GM21529 (cell line): Measurements from ENCODE around the gene PDP2.
"Not testable (repeated sequence)": the region's sequence is repeated elsewhere in the genome, so short reads cannot be mapped to it uniquely, and the experiment has no call there.

Source experiments
- ATAC-seq: cut with Tn5 transposase; IDR thresholded peaks from one replicate; pipeline ENCODE4 v1.9.1; 2021; ENCODE audit not compliant: unreplicated experiment

Gene PDP2

DNA sequence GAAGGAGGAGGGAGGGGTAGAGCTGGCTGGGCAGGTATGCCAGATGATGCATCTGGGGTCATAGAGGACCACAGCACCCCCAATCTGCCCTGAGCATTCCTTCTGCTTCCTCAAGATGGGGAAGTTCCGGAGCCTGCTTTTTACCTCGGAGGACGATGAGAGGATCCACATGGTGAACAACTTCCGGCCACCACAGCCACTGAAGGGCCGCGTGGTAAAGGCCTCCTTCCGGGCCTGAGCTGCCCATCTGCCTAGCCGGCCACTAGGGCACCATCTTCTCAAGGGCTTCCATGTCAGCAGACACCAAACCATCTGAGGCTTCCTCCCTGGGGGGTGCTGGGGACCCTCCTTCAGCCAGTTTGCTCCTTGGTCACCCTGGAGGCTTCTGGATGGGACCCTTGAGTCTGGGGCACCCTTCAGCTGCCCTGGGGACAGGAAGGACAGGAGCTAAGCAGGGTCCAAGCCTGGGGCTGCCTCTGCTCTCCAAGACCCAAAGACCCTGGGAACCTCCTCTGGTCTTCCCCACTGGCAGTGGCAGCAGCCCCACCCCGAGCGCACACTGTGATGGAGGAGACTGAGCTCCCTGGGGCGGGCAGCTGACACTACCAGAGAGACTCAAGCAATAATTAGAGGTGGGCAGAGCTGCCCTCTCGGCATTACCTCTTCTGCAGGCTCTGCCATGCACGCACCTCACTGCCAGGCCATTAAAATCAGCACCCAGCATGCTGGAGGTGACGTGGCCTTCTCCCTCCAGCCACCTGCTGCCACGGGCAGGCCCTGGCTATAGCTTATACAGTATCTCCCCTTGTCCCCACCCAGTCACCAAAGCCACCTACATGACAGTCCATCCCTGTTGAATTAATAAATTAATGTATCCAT lies 26.8 kb upstream of the PDP2 start:
- ATAC-seq: no peak

- ATAC-seq: no peak
Observed at GRCh38 chr16:66856184-66856730, 24.1 kb upstream of the PDP2 start.

- no peak for ATAC-seq
Observed at GRCh38 chr16:66856801-66857200, 23.5 kb upstream of the PDP2 start.

GRCh38 chr16:66857437-66857836 lies 22.9 kb upstream of the PDP2 start:
- ATAC-seq: no peak

DNA sequence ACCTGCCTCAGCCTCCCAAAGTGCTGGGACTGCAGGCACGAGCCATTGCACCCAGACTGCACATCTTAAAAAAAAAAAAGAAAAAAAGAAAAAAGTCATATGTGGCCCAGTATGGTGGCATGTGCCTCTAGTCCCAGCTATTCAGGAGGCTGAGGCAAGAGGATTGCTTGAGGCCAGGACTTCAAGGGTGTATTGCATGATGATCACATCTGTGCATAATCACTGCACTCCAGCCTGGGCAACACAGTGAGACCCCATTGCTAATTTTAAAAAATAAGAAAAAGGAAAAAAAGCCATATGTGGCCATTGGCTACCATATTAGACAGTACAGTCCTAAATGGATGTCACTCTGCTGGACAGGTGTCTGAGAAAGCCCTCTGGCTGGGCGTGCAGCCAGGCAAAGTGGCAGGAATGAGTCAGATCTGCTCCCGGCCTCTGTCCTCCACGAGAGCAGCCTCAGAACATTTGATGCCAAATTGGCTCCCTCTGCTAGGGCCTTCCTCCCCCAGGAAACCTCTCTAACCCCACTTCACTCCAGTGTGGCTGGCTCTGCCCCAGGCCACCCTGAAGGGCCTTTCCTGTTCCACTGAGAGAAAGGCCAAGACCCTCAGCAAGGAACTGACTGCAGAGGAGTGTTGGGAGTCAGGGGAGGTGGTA lies 21.4 kb upstream of the PDP2 start:
- ATAC-seq: peak; percentile 69

GRCh38 chr16:66859397-66860068 lies 20.8 kb upstream of the PDP2 start:
- ATAC-seq: no peak

DNA sequence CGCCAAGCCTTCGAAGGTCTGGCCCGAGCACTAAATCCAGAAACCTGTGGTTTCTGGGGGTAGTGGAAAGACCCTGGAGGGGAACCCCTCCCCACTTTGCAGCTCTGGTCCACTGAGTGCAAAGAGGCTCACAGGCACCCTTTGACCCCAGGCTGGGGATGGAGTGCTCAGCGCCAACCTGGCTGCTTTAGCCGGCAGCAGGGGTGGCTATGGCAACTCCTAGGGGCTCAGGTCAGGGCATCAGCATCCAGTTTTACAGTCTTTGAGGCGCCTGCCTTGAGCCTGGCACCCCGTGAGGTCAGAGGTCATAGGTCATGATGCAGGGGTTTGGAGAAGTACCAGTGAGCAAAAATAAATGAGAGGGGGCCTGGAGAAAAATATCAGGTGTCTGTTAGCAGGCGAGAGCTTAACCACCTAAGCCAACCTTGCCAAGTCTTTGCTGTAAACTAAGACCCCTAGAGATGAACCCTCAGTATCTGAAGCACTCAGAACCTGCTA lies 18.2 kb upstream of the PDP2 start:
- no peak for ATAC-seq

GRCh38 chr16:66863707-66864106 lies 16.6 kb upstream of the PDP2 start:
- ATAC-seq: no peak

DNA sequence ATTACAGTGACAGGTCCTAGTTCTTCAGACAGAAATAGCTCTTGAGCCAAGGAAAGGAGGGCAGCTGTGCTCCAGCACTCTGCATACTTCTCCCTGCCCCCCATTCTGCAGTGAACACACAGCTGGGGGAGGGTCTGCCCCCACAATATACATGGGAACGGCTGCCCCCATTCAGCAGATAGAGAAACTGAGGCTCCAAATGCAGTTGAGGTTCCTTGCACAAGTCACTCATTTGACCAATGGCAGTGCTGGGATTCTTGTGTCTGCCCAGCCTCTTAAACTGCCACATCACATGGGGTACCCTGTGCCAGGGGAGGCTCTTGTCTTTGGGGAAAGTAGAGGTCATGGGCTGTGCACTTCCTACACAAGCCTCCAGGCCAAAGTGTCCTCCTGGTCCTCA lies 10.9 kb upstream of the PDP2 start:
- no peak for ATAC-seq

DNA sequence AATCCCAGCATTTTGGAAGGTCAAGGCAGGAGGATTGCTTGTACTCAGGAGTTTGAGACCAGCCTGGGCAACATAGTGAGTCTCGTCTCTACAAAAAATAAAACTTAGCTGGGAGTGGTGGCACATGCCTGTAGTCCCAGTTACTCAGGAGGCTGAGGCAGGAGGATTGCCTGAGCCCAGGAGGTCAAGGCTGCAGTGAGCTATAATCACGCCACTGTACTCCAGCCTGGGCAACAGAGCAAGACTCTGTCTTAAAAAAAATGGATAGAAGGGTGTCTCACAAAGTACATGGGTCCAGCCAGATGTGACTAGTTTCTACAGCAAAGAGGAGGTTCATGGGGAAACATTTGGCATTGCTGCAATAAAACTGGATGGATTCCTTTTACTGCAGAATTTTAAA lies 9.0 kb upstream of the PDP2 start:
- ATAC-seq: not testable (repeated sequence)

- no peak for ATAC-seq
Observed at GRCh38 chr16:66871840-66872239, 8.5 kb upstream of the PDP2 start.

GRCh38 chr16:66872559-66872942 lies 7.8 kb upstream of the PDP2 start:
- ATAC-seq: no peak

GRCh38 chr16:66872943-66873684 lies 7.2 kb upstream of the PDP2 start:
- ATAC-seq: peak; percentile 78

GRCh38 chr16:66873685-66874055 lies 6.6 kb upstream of the PDP2 start:
- no peak for ATAC-seq

- no peak for ATAC-seq
Observed at GRCh38 chr16:66874079-66874775, 6.1 kb upstream of the PDP2 start.

GRCh38 chr16:66878067-66878466 lies 2.2 kb upstream of the PDP2 start:
- no peak for ATAC-seq

GRCh38 chr16:66881014-66881417 lies 701 bp downstream of the PDP2 start:
- ATAC-seq: no peak

- ATAC-seq: no peak
Observed at GRCh38 chr16:66881560-66881959, 1.2 kb downstream of the PDP2 start.

DNA sequence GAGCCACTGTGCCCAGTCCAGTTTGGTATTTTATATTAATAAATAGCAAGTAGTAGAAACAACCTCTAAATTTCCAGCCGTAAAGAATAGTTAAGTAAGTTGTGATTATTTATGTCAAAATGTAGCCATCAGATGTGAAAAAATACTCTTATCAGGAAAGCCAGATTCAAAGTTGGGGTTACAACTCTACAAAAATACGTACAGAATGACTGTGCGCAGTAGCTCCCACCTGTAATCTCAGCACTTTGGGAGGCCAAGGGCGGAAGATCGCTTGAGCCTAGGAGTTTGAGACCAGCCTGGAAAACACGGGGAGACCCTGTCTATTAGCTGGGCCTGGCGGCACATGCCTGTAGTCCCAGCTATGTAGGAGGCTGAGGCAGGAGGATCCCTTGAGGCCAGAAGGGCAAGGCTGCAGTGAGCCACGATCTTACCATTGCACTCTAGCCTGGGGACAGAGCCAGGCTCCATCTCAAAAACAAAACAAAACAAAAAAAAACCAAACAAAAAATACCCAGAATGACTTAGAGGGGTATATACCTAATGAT lies 1.7 kb downstream of the PDP2 start:
- ATAC-seq: no peak

DNA sequence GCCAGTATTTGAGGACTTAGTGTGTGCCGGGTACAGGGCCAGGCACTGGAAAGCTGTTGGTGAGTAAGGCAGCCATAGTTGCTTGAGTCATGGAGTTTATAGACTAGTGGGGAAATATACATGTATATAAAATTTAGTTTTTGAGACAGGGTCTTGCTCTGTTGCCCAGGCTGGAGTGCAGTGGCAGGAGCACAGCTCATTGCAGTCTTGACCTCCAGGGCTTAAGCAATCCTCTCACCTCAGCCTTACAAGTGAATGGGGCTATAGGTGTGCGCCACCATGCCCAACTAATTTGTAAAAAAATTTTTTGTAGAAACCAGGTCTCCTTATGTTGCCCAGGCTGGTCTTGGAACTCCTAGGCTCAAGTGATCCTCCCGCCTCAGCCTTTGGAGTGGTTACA lies 2.4 kb downstream of the PDP2 start:
- no peak for ATAC-seq
